HepG2 (cell line): ENCODE data around the gene GLDN. TPM values are rescaled to one million over a fixed set of nuclear protein-coding genes. Genes with fewer than 3 reads are reported as not detected.

ENCODE experiments used
- ATAC-seq: fragments of 200-7000 bp; cut with Tn5 transposase; 3 replicates; pipeline ENCODE4 v1.9.1; 2020; ENCODE audit warnings: mild to moderate bottlenecking, moderate library complexity
- BruUV-seq: library from RNA; stranded (reverse); fragments of 400-500 nt; replicated peaks from 2 replicates; lab custom pipeline; 2021; lab: Mats Ljungman, UMichigan
- CTCF ChIA-PET: fragments of 300-600 bp; formaldehyde crosslinking; extraction: SDS; loops from one replicate; lab custom pipeline; 2021; ENCODE audit warnings: low total read pairs, inconsistent platforms, low intra/inter-chr PET ratio; lab: Yijun Ruan, JAX
- POLR2A ChIA-PET: fragments of 350-600 bp; sonication (Branson Sonifier 250); formaldehyde crosslinking; loops from one replicate; lab custom pipeline; 2020; ENCODE audit warnings: antibody characterized with exemption, inconsistent platforms; lab: Yijun Ruan, JAX
- DNase-seq: peaks from one replicate; pipeline ENCODE4 v3.0.0-alpha.2; 2015; ENCODE audit warnings: low spot score
- FAIRE-seq: peaks from 3 replicates; lab custom pipeline; 2011; peaks lifted over from hg19 to GRCh38; lab: Jason Lieb, UNC
- H2AFZ ChIP-seq: one replicate; pipeline ENCODE4 v1.6.1; 2011; ENCODE audit warnings: low read length, inconsistent platforms
- H3K27ac ChIP-seq: fragments of 300-600 bp; 3 replicates; pipeline ENCODE4 v1.8.0; 2011; ENCODE audit warnings: mixed run types, mild to moderate bottlenecking, mixed read lengths, low read length, inconsistent platforms; ENCODE audit not compliant: insufficient read depth; ENCODE audit errors: extremely low read length
- H3K27me3 ChIP-seq, 2 experiments: fragments of 200-600 bp in 1 of 2; 2 replicates in 1 of 2; 3 replicates in 1 of 2; pipeline versions ENCODE4 v1.6.0 to v1.8.0; 2011; ENCODE audit warnings: low read length in 2 of 2, mild to moderate bottlenecking in 2 of 2, moderate library complexity in 2 of 2, inconsistent platforms in 1 of 2; ENCODE audit not compliant: insufficient read depth in 2 of 2, control insufficient read depth in 1 of 2
- H3K36me3 ChIP-seq, 2 experiments: fragments of 200-600 bp in 1 of 2; replicated peaks in 1 of 2; 2 replicates in 1 of 2; 3 replicates in 1 of 2; pipeline versions ENCODE4 v1.5.1 to v1.8.0; 2011; ENCODE audit warnings: low read length in 2 of 2, inconsistent platforms in 1 of 2; ENCODE audit not compliant: insufficient read depth in 2 of 2, control insufficient read depth in 1 of 2
- H3K4me1 ChIP-seq: 2 replicates; pipeline ENCODE4 v1.5.1; 2012; ENCODE audit warnings: low read length, inconsistent platforms; ENCODE audit not compliant: insufficient read depth
- H3K4me2 ChIP-seq: 2 replicates; pipeline ENCODE4 v1.6.0; 2011; ENCODE audit warnings: low read depth, low read length, inconsistent platforms
- H3K4me3 ChIP-seq, 3 experiments: fragments of 200-600 bp in 1 of 3; sonication (generic), shearing (Covaris generic) in 1 of 3; replicated peaks in 1 of 3; 2 replicates each; pipeline ENCODE4 v1.5.1; 2011 to 2016; ENCODE audit warnings: low read length in 3 of 3, inconsistent platforms in 2 of 3, low read depth in 2 of 3, mild to moderate bottlenecking in 2 of 3, control low read depth in 1 of 3, mixed read lengths in 1 of 3; ENCODE audit not compliant: insufficient read depth in 1 of 3
- H3K79me2 ChIP-seq: one replicate; pipeline ENCODE4 v1.6.1; 2011; ENCODE audit warnings: low read length, inconsistent platforms; ENCODE audit not compliant: insufficient read depth
- H3K9ac ChIP-seq: 2 replicates; pipeline ENCODE4 v1.6.0; 2011; ENCODE audit warnings: mild to moderate bottlenecking, low read depth, low read length, inconsistent platforms; ENCODE audit not compliant: insufficient read depth
- H3K9me3 ChIP-seq: 2 replicates; pipeline ENCODE4 v1.5.1; 2012; ENCODE audit warnings: mild to moderate bottlenecking, low read length
- H4K20me1 ChIP-seq: 2 replicates; pipeline ENCODE4 v1.6.0; 2011; ENCODE audit warnings: inconsistent platforms, mild to moderate bottlenecking, low read length, moderate library complexity; ENCODE audit not compliant: insufficient read depth
- KLF15 ChIP-seq: sonication (generic); formaldehyde crosslinking; IDR thresholded peaks from 2 replicates; pipeline ENCODE4 v1.8.1; 2023; ENCODE audit warnings: borderline replicate concordance, mild to moderate bottlenecking, inconsistent platforms, missing genetic modification reagents, mixed read lengths
- MAF1 ChIP-seq: sonication (generic); formaldehyde crosslinking; IDR thresholded peaks from 2 replicates; pipeline ENCODE4 v1.5.0; 2020; ENCODE audit warnings: missing genetic modification reagents, borderline replicate concordance
- MEF2D ChIP-seq: sonication (generic); formaldehyde crosslinking; IDR thresholded peaks from 2 replicates; pipeline ENCODE4 v1.5.1; 2020; ENCODE audit warnings: mild to moderate bottlenecking, missing genetic modification reagents
- SIX4 ChIP-seq: sonication (generic); formaldehyde crosslinking; IDR thresholded peaks from 2 replicates; pipeline ENCODE4 v1.4.0; 2020; ENCODE audit warnings: missing genetic modification reagents
- SRSF4 ChIP-seq: fragments of 200-400 bp; formaldehyde crosslinking; IDR thresholded peaks from one replicate; pipeline ENCODE4 v1.6.1; 2018; ENCODE audit warnings: mild to moderate bottlenecking, low read depth, low read length, moderate library complexity; ENCODE audit not compliant: poor library complexity, severe bottlenecking
- SUZ12 ChIP-seq: fragments of 150-350 bp; IDR thresholded peaks from 2 replicates; pipeline ENCODE4 v1.6.1; 2014; ENCODE audit warnings: low read depth, low read length
- TOE1 ChIP-seq: sonication (generic); formaldehyde crosslinking; IDR thresholded peaks from 2 replicates; pipeline ENCODE4 v1.4.0; 2020; ENCODE audit warnings: mild to moderate bottlenecking, missing genetic modification reagents
- ZBTB39 ChIP-seq: sonication (generic); formaldehyde crosslinking; IDR thresholded peaks from 2 replicates; pipeline ENCODE4 v1.5.0; 2020; ENCODE audit warnings: missing genetic modification reagents
- ZNF143 ChIP-seq: sonication (generic); formaldehyde crosslinking; IDR thresholded peaks from 2 replicates; pipeline ENCODE4 v1.4.0; 2020; ENCODE audit warnings: missing genetic modification reagents
- ZNF326 ChIP-seq: sonication (generic); formaldehyde crosslinking; IDR thresholded peaks from 2 replicates; pipeline ENCODE4 v1.4.0; 2020; ENCODE audit warnings: missing genetic modification reagents, borderline replicate concordance
- ZNF337 ChIP-seq: sonication (generic); formaldehyde crosslinking; IDR thresholded peaks from 2 replicates; pipeline ENCODE4 v1.5.1; 2020; ENCODE audit warnings: missing genetic modification reagents, low read depth, mild to moderate bottlenecking, borderline replicate concordance
- ZNF672 ChIP-seq: sonication (generic); formaldehyde crosslinking; IDR thresholded peaks from 2 replicates; pipeline ENCODE4 v1.8.1; 2022; ENCODE audit warnings: missing genetic modification reagents
- ZSCAN31 ChIP-seq: sonication (generic); formaldehyde crosslinking; IDR thresholded peaks from 2 replicates; pipeline ENCODE4 v1.5.0; 2020; ENCODE audit warnings: low read depth, mild to moderate bottlenecking, missing genetic modification reagents
- WGBS: methylation state at CpG from one replicate; pipeline ENCODE4 v1.1.6; 2017; ENCODE audit warnings: low lambda C conversion rate; 5-methylcytosine and 5-hydroxymethylcytosine counted together
- in situ Hi-C: cut with HindIII; loops from 2 replicates; pipeline ENCODE4 v1.10.0; 2017; ENCODE audit warnings: low pct_unique_long_range_greater_than_20kb; ENCODE audit not compliant: extremely low pct_ligation_motif_present
- intact Hi-C: fragments of 100-400 bp; cut with micrococcal nuclease; formaldehyde crosslinking; loops from one replicate; pipeline ENCODE4 v1.10.0; 2022; ENCODE audit not compliant: unreplicated experiment
- polyA plus RNA-seq, 8 experiments: library from polyadenylated mRNA; depleted of rRNA in 3 of 8; stranded (reverse) in 7 of 8; unstranded in 1 of 8; fragments of >200 nt; fragmentation: Illumina TruSeq in 4 of 8; extraction: Trizol in 4 of 8; gene quantifications; 2 replicates each; pipeline versions ENCODE4 v1.2.1 to v1.2.3, GENCODE V29; 2011 to 2016; ENCODE audit warnings: low read depth in 4 of 8, missing spikeins in 1 of 8, mixed read lengths in 1 of 8; ENCODE audit not compliant: insufficient read depth in 1 of 8
- total RNA-seq, 5 experiments: library from RNA; depleted of rRNA; stranded (reverse); fragments of >200 nt; fragmentation: Illumina TruSeq; extraction: Trizol; gene quantifications; 2 replicates each; pipeline ENCODE4 v1.2.3, GENCODE V29; 2016; ENCODE audit warnings: low read depth in 1 of 5

GLDN gene
- total and polyA plus RNA-seq, 2 of the 13 experiments (the other 11 are each of a cell fraction or from before 2014, with no cell fraction given), result 0.86 to 1.0 TPM

- Histone ChIP-seq H3K4me1 (peaks cover 8% of the 10 kb centered on the region; the same call in 1 of the 2 replicates), H2AFZ (no peak overlapping the region), H3K4me2 (no peak overlapping the region), H3K79me2 (no peaks in the 10 kb centered on the region), H3K9ac (no peak overlapping the region), H3K9me3 (no peaks in the 10 kb centered on the region), H4K20me1 (no peaks in the 10 kb centered on the region), H3K27me3 (no peaks in the 10 kb centered on the region; a peak in 1 of 5 replicates), H3K4me3 (no peak overlapping the region), H3K36me3 (no peaks in the 10 kb centered on the region), H3K27ac (no peak overlapping the region)
- POLR2A ChIA-PET, result no interaction called here
- WGBS, result 35% methylated on average over 3 of the region's 3 CpGs
- TF ChIP-seq SUZ12, result no peak
- TF ChIP-seq ZSCAN31 (CRISPR knock-in tag), result no peak
- TF ChIP-seq SRSF4, result no peak
- no peak for TF ChIP-seq SIX4 (CRISPR knock-in tag)
- no peak for TF ChIP-seq MEF2D (CRISPR knock-in tag)
- TF ChIP-seq ZBTB39 (CRISPR knock-in tag), result no peak
- TF ChIP-seq MAF1 (CRISPR knock-in tag), result no peak
- no peak for TF ChIP-seq ZNF326 (CRISPR knock-in tag)
- TF ChIP-seq ZNF143, result no peak
- TF ChIP-seq TOE1 (CRISPR knock-in tag), result no peak
- TF ChIP-seq ZNF672 (CRISPR knock-in tag), result no peak
- TF ChIP-seq KLF15, result no peak
- TF ChIP-seq ZNF337 (CRISPR knock-in tag), result no peak
- FAIRE-seq, result no peak
- no peak for DNase-seq
- no peak for ATAC-seq
- no TSS peak for BruUV-seq
- intact Hi-C loops (no loop called here), in situ Hi-C loops (no loop called here)
- CTCF ChIA-PET, result no interaction called here
Observed at GRCh38 chr15:51350723-51351122, 9.3 kb downstream of the GLDN start.
